ENCODE results near the gene PSEN1. TPM values are rescaled to one million over a fixed set of nuclear protein-coding genes. Genes with fewer than 3 reads are reported as not detected.
A peak's percentile ranks its signal among the peaks of the same experiment; 100 is the strongest.

The PSEN1 gene
- 10 to 100 TPM; 40.1 to 54.6 (median 45.9) TPM for total RNA-seq

GRCh38 chr14:73136387-73137225, at the start of gene PSEN1:
PSEN1 (plus strand) TSS chr14:73136507; CDS start chr14:73148020, 11,513 bp downstream.
- Histone ChIP-seq H3K4me1 (peaks cover 0 to 32% (median 7%) of the 10 kb centered on the region in 3 donors), H3K27ac (peak within 1 kb of the TSS; percentile 84 to 98 (median 96)), H3K36me3 (no peaks in the 10 kb centered on the region), H3K9me3 (no peaks in the 10 kb centered on the region), H3K27me3 (no peaks in the 10 kb centered on the region), H3K4me3 (peak within 1 kb of the TSS; percentile 83 to 84)
- WGBS, 2 donors (ENCODE audit: low coverage in 1 of 2), result 0% methylated on average over 12 of the region's 71 CpGs; no CpG with 5 or more reads in 1 of the 2 donors
- TF ChIP-seq POLR2AphosphoS5 (IDR thresholded peaks at IDR 0.05), result peak; percentile 93
- TF ChIP-seq POLR2A (IDR thresholded peaks at IDR 0.05), result peak; percentile 75 to 87
- TF ChIP-seq EP300 (IDR thresholded peaks at IDR 0.05), result no peak
- TF ChIP-seq CTCF (IDR thresholded peaks at IDR 0.05), result no peak
- peak; percentile 97 for ATAC-seq

GRCh38 chr14:73091044-73091443, 45.3 kb upstream of the PSEN1 start:
- H3K27me3 ChIP-seq, result no peaks in the 10 kb centered on the region
- no peak overlapping the region for H3K4me3 ChIP-seq
- no peak for ATAC-seq
- no peaks in the 10 kb centered on the region for H3K9me3 ChIP-seq
- no peak overlapping the region for H3K27ac ChIP-seq
- WGBS, 2 donors (ENCODE audit: low coverage in 1 of 2), result 80 to 90% methylated on average over 1 to 2 of the region's 2 CpGs
- peaks cover 0 to 85% of the 10 kb centered on the region in 2 donors for H3K36me3 ChIP-seq
- H3K4me1 ChIP-seq, result no peaks in the 10 kb centered on the region
- TF ChIP-seq EP300 (IDR thresholded peaks at IDR 0.05) (no peak), POLR2AphosphoS5 (IDR thresholded peaks at IDR 0.05) (no peak), CTCF (IDR thresholded peaks at IDR 0.05) (no peak), POLR2A (IDR thresholded peaks at IDR 0.05) (no peak)

- 96 to 100% methylated on average over 6 to 11 of the region's 11 CpGs for WGBS, 2 donors (ENCODE audit: low coverage in 1 of 2)
- peaks cover 9 to 91% of the 10 kb centered on the region in 2 donors for H3K36me3 ChIP-seq
These were observed 38.9 kb upstream of the PSEN1 start for GRCh38 chr14:73097421-73097820.

GRCh38 chr14:73100334-73100733, 36.0 kb upstream of the PSEN1 start:
- TF ChIP-seq POLR2A (IDR thresholded peaks at IDR 0.05) (no peak), POLR2AphosphoS5 (IDR thresholded peaks at IDR 0.05) (no peak), CTCF (IDR thresholded peaks at IDR 0.05) (no peak), EP300 (IDR thresholded peaks at IDR 0.05) (no peak)
- Histone ChIP-seq H3K9me3 (no peaks in the 10 kb centered on the region), H3K27me3 (no peaks in the 10 kb centered on the region), H3K27ac (no peak overlapping the region), H3K36me3 (peaks cover 12 to 100% of the 10 kb centered on the region in 2 donors), H3K4me1 (no peaks in the 10 kb centered on the region), H3K4me3 (no peak overlapping the region)
- no peak for ATAC-seq
- WGBS, 2 donors (ENCODE audit: low coverage in 1 of 2), result 86 to 89% methylated on average over 4 of the region's 4 CpGs

More at GRCh38 chr14:73097421-73097820, 38.9 kb upstream of the PSEN1 start:
- Histone ChIP-seq H3K4me1 (no peaks in the 10 kb centered on the region), H3K4me3 (no peak overlapping the region), H3K27me3 (no peaks in the 10 kb centered on the region), H3K27ac (no peak overlapping the region), H3K9me3 (no peaks in the 10 kb centered on the region)
- no peak for ATAC-seq
- TF ChIP-seq POLR2AphosphoS5 (IDR thresholded peaks at IDR 0.05) (no peak), EP300 (IDR thresholded peaks at IDR 0.05) (no peak), CTCF (IDR thresholded peaks at IDR 0.05) (no peak), POLR2A (IDR thresholded peaks at IDR 0.05) (no peak)

Measured in gastroesophageal sphincter (tissue), 4 donors.